GM13977 (cell line): Measurements from ENCODE around the gene RAB11A.

Source experiments
- DNase-seq: peaks from one replicate; pipeline ENCODE4 v3.0.0; 2012; ENCODE audit warnings: low spot score
- in situ Hi-C: fragments of 300-500 bp; cut with MboI; formaldehyde crosslinking; loops from one replicate; pipeline ENCODE4 v1.12.0; 2022; ENCODE audit warnings: low sequenced_read_pairs, low pct_unique_long_range_greater_than_20kb, mixed read lengths, inconsistent platforms; ENCODE audit not compliant: unreplicated experiment
- TF ChIP-seq, protein P1 (sequence below): IDR thresholded peaks from 2 replicates; pipeline ENCODE4 v1.5.1; 2012; ENCODE audit warnings: mild to moderate bottlenecking, control low read depth; ENCODE audit not compliant: insufficient read depth; ENCODE audit errors: extremely low read depth, missing control alignments

RAB11A gene

DNA sequence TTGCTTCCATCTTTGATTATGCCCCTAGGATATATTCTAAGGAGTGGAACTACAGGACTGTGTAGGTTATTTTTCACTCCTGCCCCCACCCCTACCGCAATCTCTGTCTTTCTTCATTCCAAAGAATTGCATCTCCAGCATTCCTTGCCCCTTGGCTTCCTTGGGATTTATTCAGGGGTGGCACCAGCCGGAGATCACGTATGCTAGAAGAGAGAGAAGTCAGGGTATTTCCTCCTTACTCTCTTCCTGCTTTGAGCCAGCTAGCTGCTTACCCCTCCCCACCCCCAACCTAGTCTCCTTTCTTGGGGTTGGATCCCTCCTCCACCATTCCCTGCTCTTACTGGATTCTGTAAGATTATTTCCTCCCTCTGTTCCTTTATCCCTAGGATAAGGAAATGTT lies 42.2 kb upstream of the RAB11A start:
- in situ Hi-C loops, result no loop called here
- TF ChIP-seq, protein P1, sequence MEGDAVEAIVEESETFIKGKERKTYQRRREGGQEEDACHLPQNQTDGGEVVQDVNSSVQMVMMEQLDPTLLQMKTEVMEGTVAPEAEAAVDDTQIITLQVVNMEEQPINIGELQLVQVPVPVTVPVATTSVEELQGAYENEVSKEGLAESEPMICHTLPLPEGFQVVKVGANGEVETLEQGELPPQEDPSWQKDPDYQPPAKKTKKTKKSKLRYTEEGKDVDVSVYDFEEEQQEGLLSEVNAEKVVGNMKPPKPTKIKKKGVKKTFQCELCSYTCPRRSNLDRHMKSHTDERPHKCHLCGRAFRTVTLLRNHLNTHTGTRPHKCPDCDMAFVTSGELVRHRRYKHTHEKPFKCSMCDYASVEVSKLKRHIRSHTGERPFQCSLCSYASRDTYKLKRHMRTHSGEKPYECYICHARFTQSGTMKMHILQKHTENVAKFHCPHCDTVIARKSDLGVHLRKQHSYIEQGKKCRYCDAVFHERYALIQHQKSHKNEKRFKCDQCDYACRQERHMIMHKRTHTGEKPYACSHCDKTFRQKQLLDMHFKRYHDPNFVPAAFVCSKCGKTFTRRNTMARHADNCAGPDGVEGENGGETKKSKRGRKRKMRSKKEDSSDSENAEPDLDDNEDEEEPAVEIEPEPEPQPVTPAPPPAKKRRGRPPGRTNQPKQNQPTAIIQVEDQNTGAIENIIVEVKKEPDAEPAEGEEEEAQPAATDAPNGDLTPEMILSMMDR, result no peak
- DNase-seq, result no peak

DNA sequence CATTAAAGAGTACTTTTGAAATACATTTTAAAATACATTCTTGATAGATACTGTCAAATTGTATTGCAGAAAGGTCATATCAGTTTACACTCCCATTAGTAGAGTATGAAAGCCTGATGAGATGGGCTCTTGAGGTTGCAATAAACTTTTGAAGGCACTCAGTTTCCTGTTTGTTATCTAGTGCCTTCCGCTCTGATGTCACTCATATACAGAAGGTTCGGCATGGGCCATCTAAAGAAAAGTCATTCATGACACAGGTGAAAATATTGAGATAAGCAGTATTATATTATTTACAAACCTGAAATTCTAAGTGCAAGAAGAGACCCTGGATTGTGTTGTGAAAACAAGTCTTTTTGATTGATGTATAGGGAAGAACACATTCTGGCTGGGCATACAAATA lies 40.7 kb upstream of the RAB11A start:
- no peak for DNase-seq
- in situ Hi-C loops, result no loop called here
- TF ChIP-seq, protein P1, result no peak

DNA sequence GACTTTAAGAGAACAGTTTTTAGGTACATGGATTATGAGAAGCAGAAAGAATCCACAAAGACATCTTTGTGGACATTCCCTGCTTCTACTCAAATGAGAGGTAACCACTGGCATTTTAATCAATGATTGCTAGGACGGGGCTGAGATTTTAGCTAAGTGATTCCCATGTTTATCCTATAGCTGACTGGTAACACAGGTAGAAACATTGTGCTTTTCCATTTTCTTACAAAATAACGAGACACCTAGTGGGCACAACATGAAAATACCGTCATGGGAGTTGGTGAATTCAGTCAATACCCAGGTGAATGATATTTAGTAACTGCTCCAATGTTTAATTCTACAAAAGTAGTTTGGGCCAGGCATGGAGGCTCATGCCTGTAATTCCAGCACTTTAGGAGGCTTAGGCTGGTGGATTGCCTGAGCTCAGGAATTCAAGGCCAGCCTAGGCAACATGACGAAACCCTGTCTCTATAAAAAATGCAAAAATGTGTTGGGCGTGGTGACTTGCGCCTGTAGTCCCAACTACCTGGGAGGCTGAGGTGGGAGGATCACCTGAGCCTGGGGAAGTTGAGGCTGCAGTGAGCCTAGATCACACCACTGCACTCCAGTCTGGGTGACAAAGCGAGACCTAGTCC lies 40.0 kb upstream of the RAB11A start:
- in situ Hi-C loops, result no loop called here
- peak; percentile 21 for DNase-seq

DNA sequence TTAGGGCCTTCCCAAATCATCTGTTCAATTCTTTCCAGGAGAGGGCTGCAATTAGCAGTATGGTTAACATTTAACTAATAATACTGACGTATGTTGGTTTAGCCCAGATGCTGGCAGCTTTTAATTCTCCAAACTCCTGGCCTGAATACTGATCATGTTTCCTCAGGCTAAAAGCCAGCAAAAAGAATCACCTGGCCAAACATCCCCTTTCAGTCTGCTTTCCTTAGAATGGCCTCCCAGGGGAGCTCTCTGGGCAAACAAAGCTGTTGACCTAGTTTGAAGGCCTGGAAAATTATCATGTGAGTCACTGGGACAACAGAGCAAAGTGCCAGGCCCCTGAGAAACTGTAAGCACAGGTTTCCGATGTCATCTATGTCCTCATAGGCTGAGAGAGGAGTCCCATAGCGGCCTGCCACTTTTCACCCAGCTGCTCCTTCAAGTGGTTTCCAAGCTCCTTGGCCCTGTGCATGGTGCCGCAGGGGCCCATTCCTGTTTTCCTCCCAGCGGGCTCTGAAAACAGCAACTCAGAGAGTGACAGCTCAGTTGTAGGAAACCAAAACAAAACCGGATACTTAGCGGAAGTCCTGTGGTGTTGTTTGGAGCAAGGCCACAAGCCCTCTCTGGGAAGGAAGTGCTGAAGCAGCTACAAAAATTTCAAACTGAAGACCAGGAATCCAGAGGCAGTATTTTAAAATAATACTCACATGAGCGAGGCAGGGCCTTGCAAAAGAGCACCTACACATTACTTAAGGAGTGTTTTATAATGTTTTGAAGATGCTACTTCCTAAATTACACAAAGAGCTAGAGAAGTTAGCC lies 36.5 kb upstream of the RAB11A start:
- DNase-seq, result peak; percentile 28
- TF ChIP-seq, protein P1, result no peak
- in situ Hi-C loops, result no loop called here

More for the DNA sequence above, 40.0 kb upstream of the RAB11A start:
- TF ChIP-seq, protein P1, result peak; percentile 54

DNA sequence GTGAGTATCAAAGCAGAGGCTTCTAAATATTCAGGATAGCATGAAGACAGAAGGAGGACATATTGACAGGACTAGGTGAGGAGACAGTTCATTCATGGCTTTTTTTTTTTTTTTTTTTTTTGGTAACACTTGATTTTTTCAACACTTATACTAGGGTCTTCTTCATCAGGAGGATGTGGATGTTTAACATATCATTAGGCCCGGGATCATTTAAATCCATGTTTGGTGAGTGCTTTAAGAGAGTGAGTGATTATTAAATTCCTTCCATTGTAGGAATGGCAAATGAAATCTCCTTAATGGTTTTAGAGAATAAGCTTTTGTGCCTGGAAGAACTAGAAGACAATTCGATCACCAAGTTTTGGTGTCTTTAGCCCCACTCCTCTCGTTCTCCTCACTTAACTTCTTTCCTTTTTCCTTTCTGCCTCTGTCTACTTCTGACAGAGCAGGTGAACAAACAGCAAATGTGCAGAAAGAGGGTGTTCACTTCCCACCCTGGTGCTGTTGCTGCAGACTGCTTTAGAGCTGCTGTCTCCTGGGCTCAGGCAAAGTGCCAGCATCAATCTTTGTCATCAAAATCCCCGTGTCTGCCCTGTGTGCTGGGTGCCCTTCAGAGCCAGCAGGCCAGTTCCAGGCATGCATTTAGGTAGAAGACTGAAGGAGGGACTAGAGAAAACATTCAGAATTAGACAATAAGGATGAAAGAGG lies 35.6 kb upstream of the RAB11A start:
- in situ Hi-C loops, result no loop called here
- TF ChIP-seq, protein P1, result no peak
- no peak for DNase-seq

DNA sequence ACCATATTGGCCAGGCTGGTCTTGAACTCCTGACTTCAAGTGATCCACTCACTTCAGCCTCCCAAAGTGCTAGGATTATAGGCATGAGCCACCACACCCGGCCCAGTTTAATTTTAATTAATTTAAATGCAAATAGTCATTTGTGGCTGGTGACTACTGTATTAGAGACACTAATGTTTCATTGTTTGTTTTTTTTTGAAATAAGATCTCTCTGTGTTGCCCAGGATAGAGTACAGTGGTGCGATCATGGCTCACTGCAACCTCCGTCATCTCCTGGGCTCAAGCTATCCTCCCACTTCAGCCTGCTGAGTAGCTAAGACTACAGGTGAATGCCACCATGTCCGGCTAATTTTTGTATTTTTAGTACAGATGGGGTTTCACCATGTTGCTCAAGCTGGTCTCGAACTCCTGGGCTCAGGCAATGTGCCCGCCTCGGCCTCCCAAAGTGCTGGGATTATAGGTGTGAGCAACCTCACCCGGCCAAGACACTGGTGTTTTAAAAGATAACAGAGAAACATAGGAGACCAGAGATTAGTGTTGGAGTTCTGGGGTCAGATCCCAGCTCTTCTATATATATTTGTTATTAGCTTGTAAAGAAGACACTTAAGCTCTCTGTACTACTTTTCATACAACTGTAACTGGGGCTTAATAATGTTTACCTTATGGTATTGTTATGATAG lies 34.5 kb upstream of the RAB11A start:
- in situ Hi-C loops, result no loop called here
- TF ChIP-seq, protein P1, result no peak
- DNase-seq, result no peak
